H1 (cell line): ENCODE data around the gene ZIM2. TPM values are rescaled to one million over a fixed set of nuclear protein-coding genes. Genes with fewer than 3 reads are reported as not detected.

Source experiments
- CTCF ChIA-PET: fragments of 300-600 bp; sonication (Branson Sonifier 250); formaldehyde crosslinking; loops from one replicate; lab custom pipeline; 2021; ENCODE audit not compliant: partially characterized antibody; lab: Charles Lee
- POLR2A ChIA-PET: fragments of 300-600 bp; sonication (Branson Sonifier 250); formaldehyde crosslinking; loops from one replicate; lab custom pipeline; 2021; ENCODE audit warnings: inconsistent platforms; ENCODE audit not compliant: partially characterized antibody; lab: Charles Lee
- DNase-seq, 2 experiments: peaks; one replicate each; pipeline versions ENCODE4 v3.0.0 to v3.0.0-alpha.2; 2010 to 2022; ENCODE audit warnings: low spot score in 2 of 2, low read depth in 1 of 2, mixed read lengths in 1 of 2
- FAIRE-seq: peaks from 2 replicates; lab custom pipeline; 2011; peaks lifted over from hg19 to GRCh38; lab: Jason Lieb, UNC
- H2AFZ ChIP-seq: 2 replicates; pipeline ENCODE4 v1.8.1; 2012; ENCODE audit warnings: low read length, inconsistent platforms
- H2AK5ac ChIP-seq: 2 replicates; pipeline ENCODE4 v1.6.1; 2013; ENCODE audit warnings: low read depth, low read length
- H2BK120ac ChIP-seq: replicated peaks from 2 replicates; pipeline ENCODE3; 2013; ENCODE audit warnings: low read depth, low read length, inconsistent platforms
- H2BK12ac ChIP-seq: 2 replicates; pipeline ENCODE4 v1.6.1; 2013; ENCODE audit warnings: low read depth, low read length
- H2BK15ac ChIP-seq: 2 replicates; pipeline ENCODE4 v1.6.1; 2013; ENCODE audit warnings: low read length
- H2BK20ac ChIP-seq: 2 replicates; pipeline ENCODE4 v1.6.1; 2013; ENCODE audit warnings: low read length
- H2BK5ac ChIP-seq: 2 replicates; pipeline ENCODE4 v1.6.1; 2013; ENCODE audit warnings: low read depth, low read length
- H3K14ac ChIP-seq: 2 replicates; pipeline ENCODE4 v1.6.1; 2013; ENCODE audit warnings: inconsistent platforms; ENCODE audit not compliant: insufficient read length
- H3K18ac ChIP-seq: 2 replicates; pipeline ENCODE4 v1.6.1; 2013; ENCODE audit warnings: low read length; ENCODE audit errors: extremely low read depth
- H3K23ac ChIP-seq: 2 replicates; pipeline ENCODE4 v1.6.1; 2013; ENCODE audit warnings: inconsistent platforms; ENCODE audit not compliant: insufficient read length
- H3K23me2 ChIP-seq: 2 replicates; pipeline ENCODE4 v1.6.1; 2013; ENCODE audit warnings: low read depth, low read length
- H3K27ac ChIP-seq: 2 replicates; pipeline ENCODE4 v1.6.1; 2011; ENCODE audit warnings: low read depth, low read length, inconsistent platforms
- H3K27me3 ChIP-seq, 4 experiments: replicated peaks in 1 of 4; 1 replicate in 1 of 4; 2 replicates in 3 of 4; pipeline versions ENCODE4 v1.6.1 to v1.8.1; 2011 to 2013; ENCODE audit warnings: low read length in 3 of 4, mild to moderate bottlenecking in 3 of 4, inconsistent platforms in 2 of 4, mixed read lengths in 2 of 4, moderate library complexity in 1 of 4; ENCODE audit not compliant: control insufficient read depth in 3 of 4, insufficient read depth in 3 of 4; ENCODE audit errors: extremely low read depth in 1 of 4
- H3K36me3 ChIP-seq, 4 experiments: 2 replicates each; pipeline versions ENCODE4 v1.6.1 to v1.8.1; 2011 to 2013; ENCODE audit warnings: mild to moderate bottlenecking in 4 of 4, low read length in 3 of 4, moderate library complexity in 2 of 4, control low read depth in 1 of 4, inconsistent platforms in 1 of 4; ENCODE audit not compliant: insufficient read depth in 4 of 4, control insufficient read depth in 2 of 4
- H3K4ac ChIP-seq: replicated peaks from 2 replicates; pipeline ENCODE3; 2013; ENCODE audit warnings: low read length, low read depth, mixed read lengths, inconsistent platforms; ENCODE audit not compliant: insufficient read length
- H3K4me1 ChIP-seq, 4 experiments: replicated peaks in 1 of 4; 1 replicate in 1 of 4; 2 replicates in 3 of 4; pipeline versions ENCODE4 v1.6.1 to v1.8.1; 2011 to 2013; ENCODE audit warnings: low read length in 3 of 4, inconsistent platforms in 2 of 4, mixed read lengths in 1 of 4; ENCODE audit not compliant: insufficient read depth in 4 of 4, control insufficient read depth in 3 of 4
- H3K4me2 ChIP-seq, 2 experiments: 2 replicates each; pipeline versions ENCODE4 v1.6.1 to v1.8.1; 2011 to 2013; ENCODE audit warnings: low read depth in 2 of 2, low read length in 2 of 2, control low read depth in 1 of 2, inconsistent platforms in 1 of 2, mild to moderate bottlenecking in 1 of 2; ENCODE audit not compliant: insufficient read depth in 1 of 2
- H3K4me3 ChIP-seq, 4 experiments: fragments of 200-600, 300-600 bp in 1 of 4; sonication (generic), shearing (Covaris generic), sonication (Bioruptor Twin) in 1 of 4; 2 replicates each; pipeline versions ENCODE4 v1.5.1 to v1.8.1; 2011 to 2016; ENCODE audit warnings: low read length in 4 of 4, low read depth in 3 of 4, control low read depth in 2 of 4, inconsistent platforms in 2 of 4, mild to moderate bottlenecking in 2 of 4, mixed read lengths in 1 of 4, moderate library complexity in 1 of 4; ENCODE audit not compliant: insufficient read depth in 2 of 4; ENCODE audit errors: extremely low read depth in 1 of 4
- H3K56ac ChIP-seq: replicated peaks from 2 replicates; pipeline ENCODE3; 2013; ENCODE audit warnings: low read depth, mild to moderate bottlenecking, mixed read lengths, low read length, inconsistent platforms; ENCODE audit not compliant: insufficient read length
- H3K79me1 ChIP-seq: 2 replicates; pipeline ENCODE4 v1.6.1; 2013; ENCODE audit warnings: low read depth, low read length, control low read depth
- H3K79me2 ChIP-seq, 2 experiments: 2 replicates each; pipeline versions ENCODE4 v1.6.1 to v1.8.1; 2012 to 2013; ENCODE audit warnings: low read length in 2 of 2, mild to moderate bottlenecking in 2 of 2, inconsistent platforms in 1 of 2; ENCODE audit not compliant: insufficient read depth in 2 of 2, control insufficient read depth in 1 of 2
- H3K9ac ChIP-seq, 4 experiments: replicated peaks in 1 of 4; 1 replicate in 1 of 4; 2 replicates in 3 of 4; pipeline versions ENCODE4 v1.6.1 to v1.8.1; 2011 to 2013; ENCODE audit warnings: low read depth in 3 of 4, low read length in 3 of 4, control low read depth in 2 of 4, mild to moderate bottlenecking in 2 of 4, moderate library complexity in 2 of 4, inconsistent platforms in 1 of 4; ENCODE audit errors: extremely low read depth in 1 of 4
- H3K9me3 ChIP-seq, 2 experiments: 2 replicates each; pipeline versions ENCODE4 v1.6.1 to v1.8.1; 2012 to 2013; ENCODE audit warnings: mild to moderate bottlenecking in 2 of 2, moderate library complexity in 2 of 2, control low read depth in 1 of 2, inconsistent platforms in 1 of 2, low read depth in 1 of 2, low read length in 1 of 2, mixed read lengths in 1 of 2; ENCODE audit not compliant: insufficient read depth in 2 of 2
- H4K20me1 ChIP-seq, 2 experiments: replicated peaks in 1 of 2; 2 replicates each; pipeline versions ENCODE3 to v1.8.1; 2011 to 2013; ENCODE audit warnings: inconsistent platforms in 2 of 2, low read length in 2 of 2, mild to moderate bottlenecking in 1 of 2; ENCODE audit not compliant: insufficient read depth in 2 of 2, control insufficient read depth in 1 of 2
- H4K5ac ChIP-seq: 2 replicates; pipeline ENCODE4 v1.6.1; 2013; ENCODE audit warnings: low read length, low read depth, mixed read lengths, inconsistent platforms; ENCODE audit not compliant: insufficient read length
- H4K8ac ChIP-seq: 2 replicates; pipeline ENCODE4 v1.8.0; 2013; ENCODE audit warnings: mild to moderate bottlenecking, moderate library complexity, low read length, inconsistent platforms; ENCODE audit not compliant: insufficient read depth; ENCODE audit errors: extremely low read depth
- H4K91ac ChIP-seq: replicated peaks from 2 replicates; pipeline ENCODE3; 2013; ENCODE audit warnings: low read length, mixed read lengths, inconsistent platforms; ENCODE audit not compliant: insufficient read length
- CEBPB ChIP-seq: IDR thresholded peaks from 2 replicates; pipeline ENCODE4 v1.6.1; 2012; ENCODE audit warnings: low read depth, low read length
- POLR2AphosphoS5 ChIP-seq: IDR thresholded peaks from 2 replicates; pipeline ENCODE4 v1.6.1; 2011; ENCODE audit warnings: low read depth, low read length
- SAP30 ChIP-seq: fragments of 300-600 bp; sonication (generic); IDR thresholded peaks from 2 replicates; pipeline ENCODE4 v1.7.1; 2012; ENCODE audit warnings: low read length, moderate library complexity, mild to moderate bottlenecking, inconsistent platforms; ENCODE audit not compliant: insufficient read depth, insufficient replicate concordance
- WGBS, 2 experiments: shearing (Covaris generic) in 1 of 2; methylation state at CpG; one replicate each; pipeline versions ENCODE4 v1.1.6 to v1.1.7; 2013 to 2015; ENCODE audit warnings: low lambda C conversion rate in 2 of 2, mixed read lengths in 2 of 2, inconsistent platforms in 1 of 2, low coverage in 1 of 2, missing lambda C conversion rate in 1 of 2; ENCODE audit not compliant: insufficient replicate concordance in 2 of 2, insufficient coverage in 1 of 2, insufficient read length in 1 of 2; ENCODE audit errors: extremely low coverage in 1 of 2, missing lambda C conversion rate in 1 of 2; 5-methylcytosine and 5-hydroxymethylcytosine counted together
- polyA plus RNA-seq, 7 experiments: library from polyadenylated mRNA; depleted of rRNA in 3 of 7; stranded (reverse) in 5 of 7; unstranded in 2 of 7; fragments of >200 nt in 5 of 7; fragments of 200-250 nt in 2 of 7; gene quantifications; 1 replicate in 5 of 7; 2 replicates in 1 of 7; 4 replicates in 1 of 7; pipeline versions ENCODE4 v1.2.1 to v1.2.3, GENCODE V29; 2011 to 2013; ENCODE audit warnings: missing spikeins in 2 of 7, mixed read lengths in 2 of 7
- total RNA-seq: library from RNA; stranded (reverse); fragmentation: NEBNext Ultra II Directional; extraction: Animal tissue kit (Norgen Biotek cat#: 25700); gene quantifications from 2 replicates; pipeline ENCODE4 v1.2.1, GENCODE V29; 2021

Gene ZIM2
- total and polyA plus RNA-seq, 2 of the 8 experiments (the other 6 are each of a cell fraction or from before 2014, with no cell fraction given): not detected

DNA sequence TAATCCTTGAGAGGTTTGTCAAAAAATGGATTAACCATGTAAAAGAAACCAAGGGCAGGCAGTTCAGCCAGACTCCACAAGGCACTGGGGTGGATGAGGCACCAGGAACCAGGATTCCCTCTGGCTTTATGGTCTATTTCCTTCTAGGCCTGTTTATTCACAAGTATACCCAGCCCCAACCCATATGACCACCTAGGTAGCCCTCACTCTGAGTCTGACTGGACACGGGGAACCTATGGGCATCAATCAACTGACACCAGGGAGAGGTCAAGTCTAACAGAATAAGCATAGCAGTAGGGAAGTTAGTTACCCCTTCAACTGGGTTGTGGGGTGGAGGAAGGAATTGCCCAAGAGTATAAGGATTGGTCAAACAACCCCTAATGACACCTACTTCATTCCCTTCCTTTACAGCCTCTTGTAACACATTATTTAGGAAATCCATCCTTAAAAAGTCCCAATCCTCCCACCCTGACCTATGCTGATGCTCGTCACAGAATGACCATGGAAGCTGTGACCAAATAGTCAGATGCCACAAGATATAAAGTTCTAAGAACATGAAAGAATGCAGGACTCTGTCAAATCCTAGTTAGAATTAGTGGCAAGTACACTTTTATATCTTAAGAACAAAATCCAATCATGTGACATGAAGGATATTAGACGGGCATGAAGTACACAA is 31.7 kb downstream of the ZIM2 start:
- Histone ChIP-seq H2BK15ac (no peak overlapping the region), H3K79me1 (no peaks in the 10 kb centered on the region), H3K9me3 (peaks cover 78 to 80% of the 10 kb centered on the region in 2 experiments), H4K5ac (no peak overlapping the region), H3K36me3 (no peaks in the 10 kb centered on the region; a peak in 1 of 8 replicates), H3K4me1 (no peaks in the 10 kb centered on the region), H4K8ac (no peak overlapping the region), H3K18ac (no peak overlapping the region), H4K91ac (no peak overlapping the region), H4K20me1 (no peaks in the 10 kb centered on the region), H2AFZ (no peak overlapping the region), H3K79me2 (no peaks in the 10 kb centered on the region), H3K56ac (no peak overlapping the region), H2BK12ac (no peak overlapping the region), H2BK20ac (no peak overlapping the region), H3K27me3 (no peaks in the 10 kb centered on the region), H2BK5ac (no peak overlapping the region), H3K23ac (no peak overlapping the region), H3K27ac (no peak overlapping the region), H3K9ac (no peak overlapping the region), H3K4ac (no peak overlapping the region), H3K4me2 (no peak overlapping the region), H3K23me2 (no peaks in the 10 kb centered on the region), H3K4me3 (no peak overlapping the region), H3K14ac (no peak overlapping the region), H2AK5ac (no peak overlapping the region), H2BK120ac (no peak overlapping the region)
- ChIA-PET CTCF (no interaction called here), POLR2A (no interaction called here)
- FAIRE-seq: no peak
- 76% methylated on average over 3 of the region's 3 CpGs; no CpG with 5 or more reads in 1 of the 2 experiments for WGBS, 2 experiments
- no peak for TF ChIP-seq CEBPB
- TF ChIP-seq POLR2AphosphoS5: no peak
- TF ChIP-seq SAP30: no peak
- no peak for DNase-seq
